Left lung (tissue), 10 donors: ENCODE results near the gene ABLIM2. TPM values are rescaled to one million over a fixed set of nuclear protein-coding genes. Genes with fewer than 3 reads are reported as not detected.

Experiments used
- ATAC-seq: fragments of 200-7000 bp; cut with Tn5 transposase; one replicate; pipeline ENCODE4 v1.9.1; 2020; ENCODE audit warnings: moderate library complexity
- DNase-seq, 4 donors: peaks; one replicate each; pipeline ENCODE4 v3.0.0-alpha.2; 2013 to 2020
- H3K27ac ChIP-seq, 2 donors: fragments of 200-600 bp; sonication (generic) in 1 of 2; one replicate each; pipeline versions ENCODE4 v1.5.0 to v1.8.0; 2020 to 2021
- H3K27me3 ChIP-seq, 2 donors: fragments of 200-600 bp; sonication (generic) in 1 of 2; one replicate each; pipeline versions ENCODE4 v1.5.0 to v1.8.0; 2020 to 2021
- H3K36me3 ChIP-seq, 2 donors: fragments of 200-600 bp; sonication (generic) in 1 of 2; one replicate each; pipeline versions ENCODE4 v1.5.0 to v1.8.0; 2020 to 2021
- H3K4me1 ChIP-seq, 2 donors: fragments of 200-600 bp; one replicate each; pipeline ENCODE4 v1.8.0; 2021
- H3K4me3 ChIP-seq, 2 donors: fragments of 200-600 bp; sonication (generic) in 1 of 2; one replicate each; pipeline versions ENCODE4 v1.5.0 to v1.8.0; 2020 to 2021; ENCODE audit warnings: mild to moderate bottlenecking in 1 of 2
- H3K9me3 ChIP-seq, 2 donors: fragments of 200-600 bp; sonication (generic) in 1 of 2; one replicate each; pipeline versions ENCODE4 v1.5.0 to v1.8.0; 2020 to 2021
- CTCF ChIP-seq, 2 donors: fragments of 200-600 bp; sonication (generic) in 1 of 2; IDR thresholded peaks; one replicate each; pipeline versions ENCODE4 v1.5.0 to v1.8.0; 2021; ENCODE audit warnings: antibody characterized with exemption in 2 of 2
- intact Hi-C, 2 donors: fragments of 100-400 bp; cut with DNase I; formaldehyde crosslinking; loops; one replicate each; pipeline versions ENCODE4 v1.11.2 to v1.14.2; 2022
- polyA plus RNA-seq, 6 donors: library from polyadenylated mRNA; unstranded; fragments of 120-200 nt; gene quantifications; one replicate each; pipeline ENCODE4 v1.2.1, GENCODE V29; 2013; ENCODE audit not compliant: insufficient read length in 6 of 6
- total RNA-seq, 2 donors: library from RNA; stranded (reverse); fragmentation: NEBNext Ultra II Directional; extraction: Animal tissue kit (Norgen Biotek cat#: 25700); gene quantifications; one replicate each; pipeline ENCODE4 v1.2.1, GENCODE V29; 2021
- donor health status: DM: no; HTN: yes; CAD: no.
- donor health status: DM: no; HTN: no; CAD: no.

The ABLIM2 gene
- total and polyA plus RNA-seq, 8 donors, result 5.7 to 10.2 (median 7.0) TPM

- H3K9me3 ChIP-seq, result no peaks in the 10 kb centered on the region
- peak in 1 of 4 donors; percentile 32 for DNase-seq
- ATAC-seq, result no peak
- intact Hi-C loops, result no loop called here
- no peak for TF ChIP-seq CTCF (IDR thresholded peaks at IDR 0.05)
- no peak overlapping the region for H3K4me3 ChIP-seq
- H3K27ac ChIP-seq, result no peak overlapping the region
- no peaks in the 10 kb centered on the region for H3K27me3 ChIP-seq
- no peaks in the 10 kb centered on the region for H3K4me1 ChIP-seq
- H3K36me3 ChIP-seq, result no peaks in the 10 kb centered on the region
Measured at GRCh38 chr4:8033829-8034528, 124.6 kb downstream of the ABLIM2 start.

DNA sequence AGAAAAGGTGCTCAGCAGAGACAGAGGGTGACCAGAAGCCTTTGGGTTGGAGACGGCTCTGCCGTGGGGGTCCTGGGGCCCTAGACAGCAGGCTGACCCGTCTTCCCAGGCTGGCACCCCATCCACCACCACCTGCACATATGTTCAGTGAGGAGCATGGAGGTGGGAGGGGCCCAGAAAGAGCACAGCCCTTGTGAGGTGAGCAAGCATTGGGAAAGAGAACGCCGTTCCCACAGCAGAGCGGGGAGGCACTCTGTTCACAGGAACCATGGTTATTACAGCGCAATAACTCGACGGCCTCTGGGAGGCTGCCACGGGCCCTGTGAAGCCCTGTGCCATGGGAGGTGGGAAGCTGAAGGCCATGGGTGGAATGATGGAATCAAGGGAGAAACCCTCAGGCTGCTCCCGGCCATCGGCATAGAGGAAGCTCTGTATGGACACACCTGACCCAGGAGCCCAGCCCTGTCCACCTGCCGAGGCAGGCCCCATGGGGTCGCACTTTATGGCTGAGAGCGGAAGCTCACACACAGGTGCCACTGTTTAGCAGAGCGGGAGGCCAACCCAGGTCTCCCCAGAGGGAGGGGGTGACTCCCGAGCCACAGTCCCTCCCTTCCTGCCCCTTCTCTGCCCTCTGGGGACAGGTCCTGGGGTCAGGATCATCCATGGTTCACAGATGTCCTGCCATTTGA, 125.4 kb downstream of the ABLIM2 start:
- Histone ChIP-seq H3K4me1 (no peaks in the 10 kb centered on the region), H3K9me3 (no peaks in the 10 kb centered on the region), H3K27me3 (no peaks in the 10 kb centered on the region), H3K27ac (no peak overlapping the region), H3K4me3 (no peak overlapping the region), H3K36me3 (no peaks in the 10 kb centered on the region)
- TF ChIP-seq CTCF (IDR thresholded peaks at IDR 0.05), result no peak
- intact Hi-C loops, result no loop called here
- ATAC-seq (no peak), DNase-seq (peak in 1 of 4 donors; percentile 61)

- no peaks in the 10 kb centered on the region for H3K9me3 ChIP-seq
- no peaks in the 10 kb centered on the region for H3K4me1 ChIP-seq
- intact Hi-C loops, result no loop called here
- no peaks in the 10 kb centered on the region for H3K27me3 ChIP-seq
- no peak for TF ChIP-seq CTCF (IDR thresholded peaks at IDR 0.05)
- H3K4me3 ChIP-seq, result no peak overlapping the region
- no peaks in the 10 kb centered on the region for H3K36me3 ChIP-seq
- peak in 1 of 4 donors; percentile 82 for DNase-seq
- no peak overlapping the region for H3K27ac ChIP-seq
- ATAC-seq, result no peak
Measured at GRCh38 chr4:8032381-8032780, 126.2 kb downstream of the ABLIM2 start.

- Histone ChIP-seq H3K36me3 (no peaks in the 10 kb centered on the region), H3K27ac (no peak overlapping the region), H3K4me1 (no peaks in the 10 kb centered on the region), H3K27me3 (no peaks in the 10 kb centered on the region), H3K9me3 (no peaks in the 10 kb centered on the region), H3K4me3 (no peak overlapping the region)
- ATAC-seq (no peak), DNase-seq (peak in 1 of 4 donors; percentile 35)
- intact Hi-C loops, result no loop called here
- no peak for TF ChIP-seq CTCF (IDR thresholded peaks at IDR 0.05)
Measured at GRCh38 chr4:8030121-8030781, 128.4 kb downstream of the ABLIM2 start.

DNA sequence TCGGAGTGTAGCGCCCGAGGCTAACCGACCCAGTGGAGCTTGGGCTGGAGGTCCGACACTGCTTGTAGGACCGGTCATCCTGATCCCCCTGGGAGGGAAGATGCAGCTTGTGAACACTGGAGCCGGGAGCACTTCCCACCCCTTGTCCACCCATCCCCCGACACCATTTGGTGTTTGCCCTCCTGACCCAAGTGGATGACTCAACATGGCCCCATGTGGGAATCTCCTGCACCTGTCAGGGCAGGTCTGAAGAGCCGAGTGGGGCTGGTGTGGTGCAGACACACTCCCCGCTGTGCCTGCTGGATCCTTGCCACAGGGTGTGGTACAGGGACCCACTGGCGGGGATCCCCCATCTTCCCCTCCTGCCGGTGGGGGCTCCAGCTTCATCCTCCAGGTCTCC, 128.9 kb downstream of the ABLIM2 start:
- intact Hi-C loops, result no loop called here
- Histone ChIP-seq H3K4me1 (no peaks in the 10 kb centered on the region), H3K27me3 (no peaks in the 10 kb centered on the region), H3K4me3 (no peak overlapping the region), H3K9me3 (no peaks in the 10 kb centered on the region), H3K27ac (no peak overlapping the region), H3K36me3 (no peaks in the 10 kb centered on the region)
- peak; percentile 32 for ATAC-seq
- TF ChIP-seq CTCF (IDR thresholded peaks at IDR 0.05), result no peak
- no peak for DNase-seq
